GM23338 (cell line): ENCODE results near the gene NUDT12. TPM values are rescaled to one million over a fixed set of nuclear protein-coding genes. Genes with fewer than 3 reads are reported as not detected.

Experiments used
- ATAC-seq: fragments of 200-7000 bp; cut with Tn5 transposase; 3 replicates; pipeline ENCODE4 v1.9.1; 2020
- DNase-seq: peaks from one replicate; pipeline ENCODE4 v3.0.0-alpha.2; 2015; ENCODE audit warnings: low spot score
- H2AFZ ChIP-seq: fragments of 200-600 bp; sonication (generic); 2 replicates; pipeline ENCODE4 v1.8.0; 2016; ENCODE audit warnings: antibody characterized with exemption, mild to moderate bottlenecking, moderate library complexity
- H3F3A ChIP-seq: fragments of 200-600 bp; sonication (generic); replicated peaks from 2 replicates; pipeline ENCODE4 v1.8.0; 2017; ENCODE audit warnings: antibody characterized with exemption, mixed run types, low read depth
- H3K27ac ChIP-seq: fragments of 200-600 bp; sonication (generic); 2 replicates; pipeline ENCODE4 v1.6.1; 2016; ENCODE audit warnings: low read depth
- H3K27me3 ChIP-seq: fragments of 200-600 bp; sonication (generic); 2 replicates; pipeline ENCODE4 v1.8.0; 2016; ENCODE audit warnings: mild to moderate bottlenecking, mixed run types, moderate library complexity; ENCODE audit not compliant: insufficient read depth
- H3K36me3 ChIP-seq: fragments of 200-600 bp; sonication (generic); 2 replicates; pipeline ENCODE4 v1.8.0; 2016; ENCODE audit warnings: mild to moderate bottlenecking; ENCODE audit not compliant: insufficient read depth
- H3K4me1 ChIP-seq: fragments of 200-600 bp; sonication (generic); 2 replicates; pipeline ENCODE4 v1.8.0; 2016; ENCODE audit warnings: mild to moderate bottlenecking, moderate library complexity; ENCODE audit not compliant: insufficient read depth
- H3K4me2 ChIP-seq: fragments of 200-600 bp; sonication (generic); 2 replicates; pipeline ENCODE4 v1.7.1; 2017; ENCODE audit warnings: mixed run types
- H3K4me3 ChIP-seq: fragments of 200-600 bp; sonication (generic); 2 replicates; pipeline ENCODE4 v1.6.1; 2016; ENCODE audit warnings: mixed run types
- H3K79me2 ChIP-seq: fragments of 200-600 bp; sonication (generic); replicated peaks from 2 replicates; pipeline ENCODE4 v1.8.0; 2017; ENCODE audit warnings: mild to moderate bottlenecking; ENCODE audit not compliant: insufficient read depth
- H3K9me2 ChIP-seq: fragments of 200-600 bp; sonication (generic); 2 replicates; pipeline ENCODE4 v1.8.0; 2017; ENCODE audit not compliant: insufficient read depth
- H4K20me1 ChIP-seq: fragments of 200-600 bp; sonication (generic); replicated peaks from 2 replicates; pipeline ENCODE4 v1.8.0; 2017; ENCODE audit warnings: mild to moderate bottlenecking; ENCODE audit not compliant: insufficient read depth
- H3K27ac Mint-ChIP-seq: 2 replicates; pipeline ENCODE4 v1.8.0; 2020; ENCODE audit warnings: inconsistent platforms, mild to moderate bottlenecking, moderate library complexity, mixed read lengths
- H3K27me3 Mint-ChIP-seq: 3 replicates; pipeline ENCODE4 v1.8.0; 2022; ENCODE audit warnings: low read depth, mild to moderate bottlenecking, moderate library complexity, mixed read lengths, inconsistent platforms; ENCODE audit not compliant: insufficient read depth, poor library complexity
- H3K36me3 Mint-ChIP-seq: 3 replicates; pipeline ENCODE4 v1.8.0; 2021; ENCODE audit warnings: low read depth, mild to moderate bottlenecking, inconsistent platforms, moderate library complexity, mixed read lengths
- H3K4me1 Mint-ChIP-seq: 3 replicates; pipeline ENCODE4 v1.8.0; 2020; ENCODE audit warnings: mild to moderate bottlenecking, inconsistent platforms, mixed read lengths
- H3K4me3 Mint-ChIP-seq: 3 replicates; pipeline ENCODE4 v1.8.0; 2021; ENCODE audit warnings: moderate library complexity, mild to moderate bottlenecking, inconsistent platforms, mixed read lengths
- H3K9me3 Mint-ChIP-seq: 3 replicates; pipeline ENCODE4 v1.8.0; 2020; ENCODE audit warnings: moderate library complexity, mild to moderate bottlenecking, inconsistent platforms, mixed read lengths
- CTCF ChIP-seq, 2 experiments: fragments of 200-600 bp in 1 of 2; sonication (generic) in 1 of 2; conservative IDR thresholded peaks; 2 replicates each; pipeline versions ENCODE4 v1.5.1 to v1.6.1; 2016 to 2017; ENCODE audit warnings: antibody characterized with exemption in 2 of 2, low read depth in 2 of 2, mild to moderate bottlenecking in 2 of 2, moderate library complexity in 1 of 2
- ETS1 ChIP-seq: IDR thresholded peaks from 2 replicates; pipeline ENCODE4 v1.6.1; 2016; ENCODE audit warnings: antibody characterized with exemption
- EZH2 ChIP-seq: fragments of 200-600 bp; sonication (generic); IDR thresholded peaks from one replicate; pipeline ENCODE4 v1.8.0; 2017; ENCODE audit warnings: antibody characterized with exemption, mild to moderate bottlenecking, low read depth; ENCODE audit not compliant: unreplicated experiment
- EZH2phosphoT487 ChIP-seq: fragments of 200-600 bp; sonication (generic); IDR thresholded peaks from one replicate; pipeline ENCODE4 v1.8.1; 2018; ENCODE audit warnings: antibody characterized with exemption; ENCODE audit not compliant: unreplicated experiment
- NANOG ChIP-seq: IDR thresholded peaks from 2 replicates; pipeline ENCODE4 v1.6.1; 2016; ENCODE audit warnings: antibody characterized with exemption, borderline replicate concordance
- REST ChIP-seq: IDR thresholded peaks from one replicate; pipeline ENCODE4 v1.6.1; 2018; ENCODE audit warnings: antibody characterized with exemption; ENCODE audit not compliant: unreplicated experiment
- STAT1 ChIP-seq: IDR thresholded peaks from one replicate; pipeline ENCODE4 v1.6.1; 2016; ENCODE audit warnings: antibody characterized with exemption; ENCODE audit not compliant: unreplicated experiment
- ZNF114 ChIP-seq: fragments of 250-450 bp; sonication (Bioruptor Pico); IDR thresholded peaks from 2 replicates; pipeline ENCODE4 v1.5.0; 2020; ENCODE audit warnings: mild to moderate bottlenecking, moderate library complexity
- ZNF331 ChIP-seq: fragments of 250-450 bp; sonication (Bioruptor Pico); IDR thresholded peaks from 2 replicates; pipeline ENCODE4 v1.5.0; 2020; ENCODE audit warnings: low read depth, mild to moderate bottlenecking, moderate library complexity
- polyA plus RNA-seq: library from polyadenylated mRNA; unstranded; fragments of >200 nt; fragmentation: Nextera tagmentation; extraction: Ambion mirVana; gene quantifications from 2 replicates; pipeline ENCODE4 v1.2.1, GENCODE V29; 2016
- total RNA-seq: library from RNA; depleted of rRNA; stranded (reverse); fragments of >200 nt; shearing (Covaris generic); gene quantifications from 2 replicates; pipeline ENCODE4 v1.2.3, GENCODE V29; 2014
- TF ChIP-seq, protein P1 (sequence below): fragments of 250-450 bp; sonication (Bioruptor Pico); IDR thresholded peaks from 2 replicates; pipeline ENCODE4 v1.5.0; 2020; ENCODE audit warnings: mild to moderate bottlenecking, moderate library complexity

Gene NUDT12
- total and polyA plus RNA-seq, 2 experiments from 2014 or later, result 11.5 to 12.8 TPM

GRCh38 chr5:103541569-103541968 is 21.0 kb downstream of the NUDT12 start:
- ATAC-seq, result no peak
- DNase-seq, result no peak
- TF ChIP-seq NANOG (no peak), ZNF331 (CRISPR knock-in tag) (no peak)
- Histone ChIP-seq H3K4me3 (no peak overlapping the region), H4K20me1 (no peaks in the 10 kb centered on the region), H3K27ac (no peak overlapping the region), H3K36me3 (no peaks in the 10 kb centered on the region), H2AFZ (no peak overlapping the region), H3F3A (no peaks in the 10 kb centered on the region), H3K4me2 (no peak overlapping the region), H3K4me1 (no peaks in the 10 kb centered on the region), H3K9me2 (no peaks in the 10 kb centered on the region), H3K27me3 (no peaks in the 10 kb centered on the region), H3K79me2 (no peaks in the 10 kb centered on the region)
- no peak overlapping the region for H3K4me3 Mint-ChIP-seq
- no peaks in the 10 kb centered on the region for H3K4me1 Mint-ChIP-seq
- no peaks in the 10 kb centered on the region for H3K36me3 Mint-ChIP-seq
- H3K9me3 Mint-ChIP-seq, result no peaks in the 10 kb centered on the region
- H3K27me3 Mint-ChIP-seq, result no peaks in the 10 kb centered on the region
- H3K27ac Mint-ChIP-seq, result no peak overlapping the region

- H3F3A ChIP-seq, result no peaks in the 10 kb centered on the region
- ATAC-seq (no peak), DNase-seq (no peak)
- no peak overlapping the region for H2AFZ ChIP-seq
- Mint-ChIP-seq H3K4me3 (no peak overlapping the region), H3K36me3 (no peaks in the 10 kb centered on the region), H3K9me3 (no peaks in the 10 kb centered on the region), H3K27me3 (no peaks in the 10 kb centered on the region), H3K27ac (no peak overlapping the region), H3K4me1 (no peaks in the 10 kb centered on the region)
- H4K20me1 ChIP-seq, result no peaks in the 10 kb centered on the region
- no peak overlapping the region for H3K4me2 ChIP-seq
- H3K9me2 ChIP-seq, result no peaks in the 10 kb centered on the region
- H3K27me3 ChIP-seq, result no peaks in the 10 kb centered on the region
- H3K79me2 ChIP-seq, result no peaks in the 10 kb centered on the region
- H3K36me3 ChIP-seq, result no peaks in the 10 kb centered on the region
- H3K27ac ChIP-seq, result no peak overlapping the region
- no peaks in the 10 kb centered on the region for H3K4me1 ChIP-seq
- H3K4me3 ChIP-seq, result no peak overlapping the region
- TF ChIP-seq NANOG (no peak), ZNF114 (CRISPR knock-in tag) (no peak), EZH2 (no peak), STAT1 (no peak), ETS1 (no peak), REST (no peak), EZH2phosphoT487 (no peak), CTCF (conservative IDR thresholded peaks at IDR 0.05; ENCODE audit: low read depth in 2 of 2) (no peak)
- TF ChIP-seq, protein P1, sequence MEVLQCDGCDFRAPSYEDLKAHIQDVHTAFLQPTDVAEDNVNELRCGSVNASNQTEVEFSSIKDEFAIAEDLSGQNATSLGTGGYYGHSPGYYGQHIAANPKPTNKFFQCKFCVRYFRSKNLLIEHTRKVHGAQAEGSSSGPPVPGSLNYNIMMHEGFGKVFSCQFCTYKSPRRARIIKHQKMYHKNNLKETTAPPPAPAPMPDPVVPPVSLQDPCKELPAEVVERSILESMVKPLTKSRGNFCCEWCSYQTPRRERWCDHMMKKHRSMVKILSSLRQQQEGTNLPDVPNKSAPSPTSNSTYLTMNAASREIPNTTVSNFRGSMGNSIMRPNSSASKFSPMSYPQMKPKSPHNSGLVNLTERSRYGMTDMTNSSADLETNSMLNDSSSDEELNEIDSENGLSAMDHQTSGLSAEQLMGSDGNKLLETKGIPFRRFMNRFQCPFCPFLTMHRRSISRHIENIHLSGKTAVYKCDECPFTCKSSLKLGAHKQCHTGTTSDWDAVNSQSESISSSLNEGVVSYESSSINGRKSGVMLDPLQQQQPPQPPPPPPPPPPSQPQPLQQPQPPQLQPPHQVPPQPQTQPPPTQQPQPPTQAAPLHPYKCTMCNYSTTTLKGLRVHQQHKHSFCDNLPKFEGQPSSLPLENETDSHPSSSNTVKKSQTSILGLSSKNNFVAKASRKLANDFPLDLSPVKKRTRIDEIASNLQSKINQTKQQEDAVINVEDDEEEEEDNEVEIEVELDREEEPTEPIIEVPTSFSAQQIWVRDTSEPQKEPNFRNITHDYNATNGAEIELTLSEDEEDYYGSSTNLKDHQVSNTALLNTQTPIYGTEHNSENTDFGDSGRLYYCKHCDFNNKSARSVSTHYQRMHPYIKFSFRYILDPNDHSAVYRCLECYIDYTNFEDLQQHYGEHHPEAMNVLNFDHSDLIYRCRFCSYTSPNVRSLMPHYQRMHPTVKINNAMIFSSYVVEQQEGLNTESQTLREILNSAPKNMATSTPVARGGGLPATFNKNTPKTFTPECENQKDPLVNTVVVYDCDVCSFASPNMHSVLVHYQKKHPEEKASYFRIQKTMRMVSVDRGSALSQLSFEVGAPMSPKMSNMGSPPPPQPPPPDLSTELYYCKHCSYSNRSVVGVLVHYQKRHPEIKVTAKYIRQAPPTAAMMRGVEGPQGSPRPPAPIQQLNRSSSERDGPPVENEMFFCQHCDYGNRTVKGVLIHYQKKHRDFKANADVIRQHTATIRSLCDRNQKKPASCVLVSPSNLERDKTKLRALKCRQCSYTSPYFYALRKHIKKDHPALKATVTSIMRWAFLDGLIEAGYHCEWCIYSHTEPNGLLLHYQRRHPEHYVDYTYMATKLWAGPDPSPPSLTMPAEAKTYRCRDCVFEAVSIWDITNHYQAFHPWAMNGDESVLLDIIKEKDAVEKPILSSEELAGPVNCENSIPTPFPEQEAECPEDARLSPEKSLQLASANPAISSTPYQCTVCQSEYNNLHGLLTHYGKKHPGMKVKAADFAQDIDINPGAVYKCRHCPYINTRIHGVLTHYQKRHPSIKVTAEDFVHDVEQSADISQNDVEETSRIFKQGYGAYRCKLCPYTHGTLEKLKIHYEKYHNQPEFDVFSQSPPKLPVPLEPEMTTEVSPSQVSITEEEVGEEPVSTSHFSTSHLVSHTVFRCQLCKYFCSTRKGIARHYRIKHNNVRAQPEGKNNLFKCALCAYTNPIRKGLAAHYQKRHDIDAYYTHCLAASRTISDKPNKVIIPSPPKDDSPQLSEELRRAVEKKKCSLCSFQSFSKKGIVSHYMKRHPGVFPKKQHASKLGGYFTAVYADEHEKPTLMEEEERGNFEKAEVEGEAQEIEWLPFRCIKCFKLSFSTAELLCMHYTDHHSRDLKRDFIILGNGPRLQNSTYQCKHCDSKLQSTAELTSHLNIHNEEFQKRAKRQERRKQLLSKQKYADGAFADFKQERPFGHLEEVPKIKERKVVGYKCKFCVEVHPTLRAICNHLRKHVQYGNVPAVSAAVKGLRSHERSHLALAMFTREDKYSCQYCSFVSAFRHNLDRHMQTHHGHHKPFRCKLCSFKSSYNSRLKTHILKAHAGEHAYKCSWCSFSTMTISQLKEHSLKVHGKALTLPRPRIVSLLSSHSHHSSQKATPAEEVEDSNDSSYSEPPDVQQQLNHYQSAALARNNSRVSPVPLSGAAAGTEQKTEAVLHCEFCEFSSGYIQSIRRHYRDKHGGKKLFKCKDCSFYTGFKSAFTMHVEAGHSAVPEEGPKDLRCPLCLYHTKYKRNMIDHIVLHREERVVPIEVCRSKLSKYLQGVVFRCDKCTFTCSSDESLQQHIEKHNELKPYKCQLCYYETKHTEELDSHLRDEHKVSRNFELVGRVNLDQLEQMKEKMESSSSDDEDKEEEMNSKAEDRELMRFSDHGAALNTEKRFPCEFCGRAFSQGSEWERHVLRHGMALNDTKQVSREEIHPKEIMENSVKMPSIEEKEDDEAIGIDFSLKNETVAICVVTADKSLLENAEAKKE, result no peak
Observed at GRCh38 chr5:103541114-103541513, 21.5 kb downstream of the NUDT12 start.
